Stimulated activated CD4-positive, alpha-beta T cell treated with anti-CD3 and anti-CD28 coated beads, Interleukin-1b, Interleukin-23, amount 100 ng/mL, for 4 hours (primary cell): ENCODE measurements around the gene CPNE1.
A peak's percentile ranks its signal among the peaks of the same experiment; 100 is the strongest.
"Not testable (repeated sequence)": the region's sequence is repeated elsewhere in the genome, so short reads cannot be mapped to it uniquely, and the experiment has no call there.

Experiments
- DNase-seq, 2 donors: peaks; one replicate each; pipeline ENCODE4 v3.0.0-alpha.2; 2020; ENCODE audit warnings: low read depth in 2 of 2

CPNE1 gene

GRCh38 chr20:35664466-35665206, at the start of gene CPNE1, which contains the start of gene RBM12:
Gene CPNE1, minus strand, starts transcription at chr20:35664900. Its CDS starts 31,977 bp downstream, at chr20:35632923.
Gene RBM12, minus strand, starts transcription at chr20:35664900. Its CDS starts 9,578 bp downstream, at chr20:35655322.
- DNase-seq: peak; percentile 84 to 86

- DNase-seq: no peak
Measured at GRCh38 chr20:35714127-35714526, 49.4 kb upstream of the CPNE1 start.

- not testable (repeated sequence) for DNase-seq
Measured at GRCh38 chr20:35713120-35713519, 48.4 kb upstream of the CPNE1 start.

GRCh38 chr20:35711588-35712209, 47.0 kb upstream of the CPNE1 start:
- DNase-seq: no peak

- DNase-seq: no peak
Measured at GRCh38 chr20:35710884-35711587, 46.3 kb upstream of the CPNE1 start.

GRCh38 chr20:35710039-35710438, 45.3 kb upstream of the CPNE1 start:
- DNase-seq: no peak

GRCh38 chr20:35709259-35709658, 44.6 kb upstream of the CPNE1 start:
- no peak for DNase-seq

GRCh38 chr20:35708502-35708901, 43.8 kb upstream of the CPNE1 start:
- DNase-seq: no peak

GRCh38 chr20:35706591-35707529, 42.2 kb upstream of the CPNE1 start:
- DNase-seq: not testable (repeated sequence)

GRCh38 chr20:35705894-35706293, 41.2 kb upstream of the CPNE1 start:
- not testable (repeated sequence) for DNase-seq

- DNase-seq: no peak
Measured at GRCh38 chr20:35704514-35705261, 40.0 kb upstream of the CPNE1 start.

GRCh38 chr20:35702824-35703695, 38.4 kb upstream of the CPNE1 start:
- no peak for DNase-seq

- no peak for DNase-seq
Measured at GRCh38 chr20:35702051-35702823, 37.5 kb upstream of the CPNE1 start.

GRCh38 chr20:35700625-35701148, 36.0 kb upstream of the CPNE1 start:
- no peak for DNase-seq

GRCh38 chr20:35699957-35700624, 35.4 kb upstream of the CPNE1 start:
- no peak for DNase-seq

- DNase-seq: peak; percentile 73 to 82
Measured at GRCh38 chr20:35699127-35699956, 34.6 kb upstream of the CPNE1 start, which contains the start of the genes NFS1 and ROMO1. Gene NFS1, minus strand, starts transcription at chr20:35699352. Its CDS starts 64 bp downstream, at chr20:35699288. Gene ROMO1, plus strand, starts transcription at chr20:35699405. Its CDS starts 228 bp downstream, at chr20:35699633.
